Stimulated activated CD8-positive, alpha-beta memory T cell treated with anti-CD3 and anti-CD28 coated beads, Interleukin-15, amount 100 ng/mL, for 4 hours (primary cell): ENCODE data around the gene ST8SIA6.
"Not testable (repeated sequence)": the region's sequence is repeated elsewhere in the genome, so short reads cannot be mapped to it uniquely, and the experiment has no call there.

ENCODE experiments used
- DNase-seq, 2 donors: peaks; one replicate each; pipeline ENCODE4 v3.0.0-alpha.2; 2020; ENCODE audit warnings: low read depth in 2 of 2

The ST8SIA6 gene

DNA sequence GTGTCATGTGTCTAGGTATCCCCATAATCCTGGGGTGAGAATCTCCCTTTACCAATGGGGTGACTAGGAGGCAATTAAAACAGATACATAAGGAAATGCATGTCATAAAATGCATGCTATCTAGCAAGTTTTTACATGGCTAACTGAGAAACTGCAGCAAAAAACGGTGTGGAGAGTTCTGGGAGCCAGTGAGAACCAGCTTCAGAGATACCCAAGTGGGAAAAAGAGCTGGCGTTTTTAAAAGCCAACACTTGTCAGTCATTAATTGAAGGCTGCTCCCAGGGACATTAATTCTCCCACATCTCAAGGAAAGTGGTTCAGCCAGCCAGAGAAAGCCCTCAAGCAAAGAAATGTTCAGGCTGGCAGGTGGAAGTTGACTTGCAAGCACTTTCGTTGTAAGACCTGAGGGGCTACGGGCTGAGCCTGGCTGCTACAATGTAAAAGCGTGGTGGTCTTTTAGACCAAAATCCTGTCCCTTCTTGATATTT is 28.1 kb downstream of the ST8SIA6 start:
- no peak for DNase-seq

DNA sequence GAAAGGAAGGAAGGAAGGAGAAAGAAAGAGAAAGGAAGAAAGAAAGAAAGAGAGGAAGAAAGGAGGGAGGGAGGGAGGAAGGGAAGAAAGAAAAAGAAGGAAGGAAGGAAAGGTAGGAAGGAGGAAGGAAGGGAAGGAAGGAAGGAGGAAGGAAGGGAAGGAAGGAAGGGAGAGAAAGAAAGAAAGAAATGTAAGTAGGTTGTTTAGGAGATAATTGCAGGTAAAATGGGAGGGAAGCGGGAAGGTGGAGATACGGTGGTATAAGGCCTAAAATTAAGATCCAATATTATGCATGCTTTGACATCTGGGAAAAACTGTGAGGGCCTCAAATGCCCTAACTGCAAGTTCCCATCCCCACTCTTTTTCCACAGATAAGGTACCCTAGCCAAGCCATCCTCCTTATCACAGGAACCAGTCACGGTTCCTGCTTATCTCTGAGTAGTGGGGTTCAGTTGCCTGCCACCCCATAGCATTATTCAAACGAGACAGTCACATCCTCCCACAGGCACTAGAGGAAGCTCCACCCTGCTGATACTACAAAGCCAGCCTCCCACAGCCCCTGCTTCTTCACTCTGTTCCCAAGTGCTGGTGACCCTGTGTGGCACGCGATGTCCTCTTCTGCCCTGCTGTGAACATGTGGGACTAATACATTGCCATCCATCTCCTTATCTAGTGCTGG is 28.7 kb downstream of the ST8SIA6 start:
- peak in 1 of 2 donors; percentile 12 for DNase-seq

DNA sequence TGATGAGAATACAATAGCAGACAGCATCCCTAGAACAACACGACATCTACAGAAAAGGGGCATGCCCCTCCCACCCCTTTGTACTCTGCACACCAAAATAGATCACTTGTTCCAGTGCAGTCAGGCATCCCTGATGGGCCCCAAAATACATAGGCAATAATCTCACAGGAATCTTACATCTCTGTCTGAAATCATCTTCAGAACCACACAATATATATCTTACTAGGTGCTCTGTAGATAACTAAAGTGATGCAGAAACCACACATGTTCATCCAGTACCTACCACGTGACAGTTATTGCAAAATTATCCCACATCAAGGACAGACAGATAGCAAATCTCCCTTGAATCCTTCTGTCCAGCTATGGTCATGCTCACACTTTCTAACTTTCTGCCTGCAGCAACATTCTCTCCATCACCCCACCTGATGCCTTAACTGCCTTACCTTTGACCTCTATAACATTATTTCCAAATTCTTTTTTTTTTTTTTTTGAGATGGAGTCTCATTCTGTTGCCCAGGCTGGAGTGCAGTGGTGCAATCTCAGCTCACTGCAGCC is 30.7 kb downstream of the ST8SIA6 start:
- DNase-seq: no peak

- no peak for DNase-seq
These were observed 31.5 kb downstream of the ST8SIA6 start for GRCh38 chr10:17422931-17423330.

GRCh38 chr10:17418249-17418648 is 36.1 kb downstream of the ST8SIA6 start:
- DNase-seq: no peak

- no peak for DNase-seq
These were observed 37.8 kb downstream of the ST8SIA6 start for GRCh38 chr10:17416442-17417211.

GRCh38 chr10:17415046-17415658 is 39.2 kb downstream of the ST8SIA6 start:
- no peak for DNase-seq

DNA sequence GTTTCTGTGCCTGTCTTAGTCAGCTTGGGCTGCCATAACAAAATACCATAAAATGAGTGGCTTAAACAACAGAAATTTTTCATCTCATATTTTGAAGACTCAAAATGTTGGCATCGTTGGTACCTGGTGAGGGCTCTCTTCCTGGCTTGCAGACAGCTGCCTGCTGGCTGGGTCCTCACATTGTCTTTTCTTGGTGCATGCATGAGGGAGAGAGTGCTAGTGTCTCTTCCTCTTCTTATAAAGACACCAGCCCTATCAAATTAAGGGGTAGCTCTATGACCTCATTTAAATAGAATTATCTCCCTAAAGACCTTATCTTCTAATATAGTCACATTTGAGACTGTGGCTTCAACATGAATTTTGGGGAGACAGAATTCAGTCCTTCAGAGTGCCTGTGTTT is 39.9 kb downstream of the ST8SIA6 start:
- no peak for DNase-seq

- DNase-seq: no peak
These were observed 40.5 kb downstream of the ST8SIA6 start for GRCh38 chr10:17413876-17414275.

DNA sequence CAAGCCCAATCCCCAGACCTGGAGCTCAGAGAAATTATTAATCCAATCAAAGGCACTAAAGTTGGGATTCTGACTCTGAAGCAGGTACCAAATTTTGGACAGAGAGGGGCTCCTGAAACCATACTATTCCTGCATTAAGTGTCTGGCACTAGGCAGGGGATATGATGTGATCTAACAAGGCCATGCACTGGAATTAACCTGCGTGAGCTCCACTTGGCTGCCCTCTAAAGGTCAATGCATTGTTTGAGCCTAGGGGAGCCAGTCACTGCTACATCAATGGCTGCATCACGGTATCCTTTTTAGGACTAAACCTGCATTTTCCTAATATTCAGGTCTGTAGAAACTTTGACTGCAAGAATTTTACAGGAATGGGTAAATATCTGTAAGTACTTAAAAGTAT is 42.1 kb downstream of the ST8SIA6 start:
- DNase-seq: no peak

- no peak for DNase-seq
These were observed 43.5 kb downstream of the ST8SIA6 start for GRCh38 chr10:17410907-17411306.

DNA sequence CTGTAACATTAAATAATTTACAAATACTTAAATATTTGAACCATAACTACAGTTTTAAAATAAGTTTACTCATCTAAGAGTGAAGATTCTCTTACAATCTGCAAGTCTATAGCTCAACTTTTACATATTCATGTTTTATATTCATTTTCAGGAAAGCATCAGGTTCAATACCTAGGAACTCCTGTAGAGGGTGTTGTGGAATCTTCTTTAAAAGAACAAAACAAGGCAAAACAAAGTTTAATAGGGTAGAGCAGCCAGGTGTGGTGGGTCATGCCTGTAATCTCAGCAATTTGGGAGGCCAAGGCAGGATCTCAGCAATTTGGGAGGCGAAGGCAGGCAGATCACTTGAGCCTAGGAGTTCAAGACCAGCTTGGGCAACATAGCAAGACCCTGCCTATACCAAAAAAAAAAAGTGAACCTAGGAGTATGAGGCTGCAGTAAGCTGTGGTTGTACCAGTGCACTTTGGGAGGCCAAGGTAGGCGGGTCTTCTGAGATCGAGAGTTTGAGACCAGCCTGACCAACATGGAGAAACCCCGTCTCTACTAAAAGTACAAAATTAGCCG is 45.1 kb downstream of the ST8SIA6 start:
- no peak for DNase-seq

DNA sequence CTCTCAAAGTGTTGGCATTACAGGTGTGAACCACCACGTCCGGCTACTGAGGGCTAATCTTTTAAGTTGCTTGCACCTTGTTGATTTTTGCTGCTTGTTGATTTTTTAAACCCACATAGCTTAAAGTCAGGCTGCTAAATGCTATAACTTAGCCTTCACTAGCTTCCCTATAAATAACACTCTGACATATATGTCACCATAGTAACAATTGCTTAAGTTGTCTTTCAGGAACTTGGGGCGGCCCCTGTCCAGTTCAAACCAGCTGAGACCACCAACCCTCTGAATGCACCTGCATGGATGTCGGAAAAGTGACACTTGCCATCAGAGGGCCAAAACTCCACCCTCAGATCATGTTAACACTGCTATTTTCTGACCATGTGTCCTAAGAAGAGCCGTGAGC is 47.3 kb downstream of the ST8SIA6 start:
- DNase-seq: no peak

DNA sequence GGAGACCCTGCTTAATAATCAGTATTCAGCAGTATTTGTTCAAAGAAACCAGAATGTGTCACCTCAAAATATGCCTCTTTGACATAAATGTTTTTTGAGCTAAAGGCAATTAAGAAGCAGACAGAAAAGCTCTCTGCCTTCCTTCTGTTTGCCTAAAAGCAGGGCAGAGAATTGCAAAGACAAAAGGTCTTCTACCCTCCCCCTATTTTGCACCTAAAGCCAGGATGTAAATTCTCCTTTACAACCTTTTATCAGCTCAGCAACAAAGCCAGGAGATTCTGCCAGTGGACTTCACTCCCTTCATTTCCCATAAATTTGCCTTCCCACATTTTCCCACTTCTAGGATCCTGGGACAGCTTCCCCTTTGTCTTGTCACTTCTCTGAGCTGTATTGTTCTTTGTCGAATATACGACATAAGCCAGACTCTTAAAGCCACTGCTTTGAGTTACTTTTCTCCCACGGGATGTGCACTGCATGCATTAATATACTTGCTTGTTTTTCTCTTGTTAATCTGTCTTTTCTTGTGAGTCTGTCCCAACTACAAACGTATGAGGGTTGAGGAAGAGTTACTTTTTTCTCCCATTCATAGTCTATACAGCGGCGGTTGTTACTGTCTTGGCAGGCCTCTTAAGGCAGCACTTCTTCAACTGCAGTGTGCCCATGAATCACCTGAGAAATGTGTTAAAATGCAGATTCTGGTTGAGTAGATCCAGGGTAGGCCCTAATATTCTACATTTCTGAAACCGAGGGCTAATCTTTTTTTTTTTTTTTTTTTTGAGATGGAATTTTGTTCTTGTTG is 48.2 kb downstream of the ST8SIA6 start:
- DNase-seq: no peak

- no peak for DNase-seq
These were observed 51.2 kb downstream of the ST8SIA6 start for GRCh38 chr10:17403161-17403560.

GRCh38 chr10:17402040-17402439 is 52.4 kb downstream of the ST8SIA6 start:
- not testable (repeated sequence) for DNase-seq

DNA sequence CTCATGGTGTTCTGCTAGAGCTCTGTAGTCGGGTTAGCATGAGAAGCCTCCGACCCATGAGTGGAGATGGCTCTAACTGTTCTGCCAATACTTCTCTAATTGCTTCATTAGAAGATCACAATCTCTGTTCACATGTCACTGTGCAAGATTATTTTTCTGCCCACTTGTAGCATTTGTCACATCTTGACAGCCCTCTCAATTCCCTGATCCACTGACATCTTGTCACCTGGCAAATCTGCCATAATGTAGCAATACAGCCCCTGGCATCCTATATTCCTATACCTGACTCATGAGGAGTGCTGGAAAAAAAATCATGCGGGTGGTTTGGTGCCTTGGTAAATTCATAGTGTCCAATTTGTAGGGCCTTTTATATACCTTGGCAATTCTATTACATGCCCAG is 58.4 kb downstream of the ST8SIA6 start:
- DNase-seq: no peak

GRCh38 chr10:17394854-17395253 is 59.5 kb downstream of the ST8SIA6 start:
- DNase-seq: no peak

DNA sequence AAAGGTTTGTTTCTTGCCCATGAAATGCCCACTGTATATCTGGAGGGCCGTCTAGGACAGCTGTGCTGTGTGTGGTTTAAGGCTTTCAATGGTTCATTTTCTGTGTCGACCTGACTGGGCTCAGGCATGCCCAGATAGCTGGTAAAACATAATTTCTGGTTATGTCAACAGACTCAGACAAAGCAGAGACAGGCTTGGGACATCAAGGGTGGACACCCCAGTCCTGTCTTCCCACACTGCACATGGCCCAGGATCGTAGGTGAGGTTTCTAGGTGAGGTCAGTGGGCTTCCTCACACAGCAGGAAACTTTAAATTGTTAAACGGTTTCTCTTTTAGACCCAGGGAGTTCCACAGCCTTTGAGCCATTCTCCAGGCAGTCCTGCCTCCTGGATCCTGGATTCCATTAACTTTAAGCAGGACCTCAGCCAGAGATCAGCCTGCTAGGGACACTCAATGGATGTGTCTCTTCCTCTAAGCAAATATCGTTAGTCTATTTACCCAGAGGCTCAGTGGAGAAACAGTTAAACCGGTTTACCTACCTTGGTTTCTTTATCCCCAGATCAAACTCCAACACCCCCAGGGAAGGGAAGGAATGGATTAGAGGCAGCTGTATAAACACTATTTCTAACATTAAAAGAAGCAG is 66.4 kb downstream of the ST8SIA6 start:
- no peak for DNase-seq

DNA sequence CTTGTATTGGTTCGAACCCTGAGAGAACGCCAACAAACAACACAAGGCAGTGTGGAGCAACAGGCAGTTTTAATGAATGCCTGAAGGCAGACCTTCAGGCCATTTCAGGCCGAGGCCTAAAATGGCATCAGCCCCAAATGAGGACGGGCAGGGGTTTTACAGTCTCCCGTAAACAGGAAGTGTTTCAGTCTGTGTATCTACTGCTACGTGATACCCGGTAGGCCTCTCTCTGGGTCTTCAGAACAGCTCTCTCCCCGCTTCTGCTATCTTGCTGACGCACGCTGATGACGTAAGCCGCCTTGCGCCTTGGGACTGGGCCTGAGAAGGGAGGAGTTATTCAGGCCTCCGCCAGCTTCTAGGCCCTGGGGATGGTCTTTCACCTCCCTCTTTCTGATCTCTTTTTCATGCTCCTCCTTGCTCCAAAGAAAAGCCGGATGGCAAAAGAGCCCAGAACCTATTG is 67.7 kb downstream of the ST8SIA6 start:
- DNase-seq: no peak

DNA sequence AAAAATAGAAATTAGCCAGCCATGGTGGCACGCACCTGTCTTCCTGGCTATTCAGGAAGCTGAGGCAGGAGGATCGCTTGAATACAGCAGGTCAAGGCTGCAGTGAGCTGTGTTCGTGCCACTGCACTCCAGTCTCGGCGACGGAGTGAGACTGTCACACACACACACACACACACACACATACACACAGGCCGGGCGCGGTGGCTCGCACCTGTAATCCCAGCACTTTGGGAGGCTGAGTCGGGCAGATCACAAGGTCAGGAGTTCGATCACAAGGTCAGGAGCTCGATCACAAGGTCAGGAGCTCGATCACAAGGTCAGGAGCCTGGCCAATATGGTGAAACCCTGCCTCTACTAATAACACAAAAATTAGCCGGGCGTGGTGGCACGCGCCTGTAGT is 68.4 kb downstream of the ST8SIA6 start:
- DNase-seq: no peak
